ENCODE data around the gene PIGU.

Gene PIGU

GRCh38 chr20:34543463-34544056 is 133.3 kb downstream of the PIGU start:
- Mint-ChIP-seq H3K4me1 (peaks cover 30% of the 10 kb centered on the region), H3K9me3 (no peaks in the 10 kb centered on the region), H3K27me3 (no peaks in the 10 kb centered on the region), H3K27ac (ENCODE audit: low read depth) (no peak overlapping the region), H3K4me3 (no peak overlapping the region), H3K36me3 (ENCODE audit: insufficient read depth) (peaks cover 14% of the 10 kb centered on the region)
- DNase-seq (ENCODE audit: low spot score in 2 of 2) (no peak), ATAC-seq (replicated peaks; ENCODE audit: extremely low read depth, poor library complexity, severe bottlenecking) (no peak)

- H3K4me1 Mint-ChIP-seq: peaks cover 30% of the 10 kb centered on the region
- no peak for ATAC-seq (replicated peaks; ENCODE audit: extremely low read depth, poor library complexity, severe bottlenecking)
- H3K27ac Mint-ChIP-seq (ENCODE audit: low read depth): no peak overlapping the region
- H3K9me3 Mint-ChIP-seq: no peaks in the 10 kb centered on the region
- DNase-seq (ENCODE audit: low spot score in 2 of 2): no peak
- H3K4me3 Mint-ChIP-seq: no peak overlapping the region
- H3K36me3 Mint-ChIP-seq (ENCODE audit: insufficient read depth): peaks cover 14% of the 10 kb centered on the region
- no peaks in the 10 kb centered on the region for H3K27me3 Mint-ChIP-seq
Measured at GRCh38 chr20:34542439-34542838, 134.5 kb downstream of the PIGU start.

- Mint-ChIP-seq H3K9me3 (no peaks in the 10 kb centered on the region), H3K27me3 (no peaks in the 10 kb centered on the region), H3K27ac (ENCODE audit: low read depth) (peak overlapping the region; percentile 97), H3K36me3 (ENCODE audit: insufficient read depth) (peaks cover 15% of the 10 kb centered on the region), H3K4me3 (peak overlapping the region; percentile 54), H3K4me1 (peaks cover 30% of the 10 kb centered on the region)
- DNase-seq (ENCODE audit: low spot score in 2 of 2) (no peak), ATAC-seq (replicated peaks; ENCODE audit: extremely low read depth, poor library complexity, severe bottlenecking) (no peak)
Measured at GRCh38 chr20:34541917-34542316, 135.0 kb downstream of the PIGU start.

- no peaks in the 10 kb centered on the region for H3K27me3 Mint-ChIP-seq
- H3K9me3 Mint-ChIP-seq: no peaks in the 10 kb centered on the region
- DNase-seq (ENCODE audit: low spot score in 2 of 2) (peak in 1 of 2 donors; percentile 19), ATAC-seq (replicated peaks; ENCODE audit: extremely low read depth, poor library complexity, severe bottlenecking) (peak; percentile 80)
- peaks cover 30% of the 10 kb centered on the region for H3K4me1 Mint-ChIP-seq
- peak overlapping the region; percentile 97 for H3K27ac Mint-ChIP-seq (ENCODE audit: low read depth)
- H3K36me3 Mint-ChIP-seq (ENCODE audit: insufficient read depth): peaks cover 20% of the 10 kb centered on the region
- peak overlapping the region; percentile 54 for H3K4me3 Mint-ChIP-seq
Measured at GRCh38 chr20:34541264-34541901, 135.5 kb downstream of the PIGU start.

DNA sequence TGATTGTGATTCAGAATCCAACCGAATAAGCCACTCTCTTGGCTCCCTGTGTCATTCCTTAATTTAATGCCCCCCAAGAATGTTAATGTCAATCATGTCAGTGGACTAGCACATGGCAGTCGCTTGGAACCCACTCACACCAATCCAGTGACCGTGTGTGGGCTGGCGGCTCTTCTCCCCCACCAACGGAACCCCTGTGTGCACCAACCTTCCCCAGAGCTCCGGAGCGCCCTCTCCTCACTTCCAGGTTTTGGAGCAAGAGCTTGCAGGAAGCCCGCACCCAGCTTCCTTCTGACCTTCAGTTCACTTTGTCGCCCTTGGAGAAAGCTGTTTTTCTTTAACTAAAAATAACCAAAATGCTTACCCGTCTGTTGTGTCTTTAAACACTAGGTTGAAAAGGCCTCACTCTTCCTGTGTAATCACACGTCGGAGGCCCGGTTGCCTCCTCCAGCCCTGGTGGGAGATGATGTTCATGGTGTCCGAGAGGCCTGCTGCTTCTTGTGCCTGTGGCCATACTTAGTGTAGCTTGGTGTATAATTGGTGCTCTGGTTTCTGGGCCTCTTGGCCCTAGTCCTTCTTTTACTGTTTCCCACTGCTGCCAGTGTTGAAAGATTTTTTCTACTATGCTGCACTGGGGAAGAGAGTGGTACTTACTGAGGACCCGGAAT is 136.2 kb downstream of the PIGU start:
- Mint-ChIP-seq H3K36me3 (ENCODE audit: insufficient read depth) (peaks cover 23% of the 10 kb centered on the region), H3K27me3 (no peaks in the 10 kb centered on the region), H3K9me3 (no peaks in the 10 kb centered on the region), H3K4me3 (peak overlapping the region; percentile 54), H3K4me1 (peaks cover 30% of the 10 kb centered on the region), H3K27ac (ENCODE audit: low read depth) (peak overlapping the region; percentile 97)
- no peak for DNase-seq (ENCODE audit: low spot score in 2 of 2)
- ATAC-seq (replicated peaks; ENCODE audit: extremely low read depth, poor library complexity, severe bottlenecking): peak; percentile 61

DNA sequence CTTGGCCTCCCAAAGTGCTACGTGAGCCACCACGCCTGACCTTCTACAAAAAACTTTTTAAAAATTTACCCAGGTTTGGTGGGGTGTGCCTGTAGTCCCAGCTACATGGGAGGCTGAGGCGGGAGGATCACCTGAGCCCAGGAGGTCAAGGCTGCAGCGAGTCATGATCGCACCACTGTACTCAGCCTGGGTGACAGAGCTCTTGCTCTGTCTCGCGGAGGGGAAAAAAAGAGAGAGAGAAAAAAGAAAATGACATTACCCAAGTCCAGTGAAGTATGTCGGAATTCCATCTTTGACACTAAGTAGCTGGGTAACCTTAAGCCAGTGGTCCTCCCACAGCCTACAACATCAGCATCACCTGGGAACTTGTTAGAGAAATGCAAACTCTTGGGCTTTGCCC is 137.1 kb downstream of the PIGU start:
- ATAC-seq (replicated peaks; ENCODE audit: extremely low read depth, poor library complexity, severe bottlenecking) (no peak), DNase-seq (ENCODE audit: low spot score in 2 of 2) (no peak)
- Mint-ChIP-seq H3K36me3 (ENCODE audit: insufficient read depth) (peaks cover 29% of the 10 kb centered on the region), H3K9me3 (no peaks in the 10 kb centered on the region), H3K4me3 (no peak overlapping the region), H3K4me1 (peaks cover 29% of the 10 kb centered on the region), H3K27me3 (no peaks in the 10 kb centered on the region), H3K27ac (ENCODE audit: low read depth) (no peak overlapping the region)

DNA sequence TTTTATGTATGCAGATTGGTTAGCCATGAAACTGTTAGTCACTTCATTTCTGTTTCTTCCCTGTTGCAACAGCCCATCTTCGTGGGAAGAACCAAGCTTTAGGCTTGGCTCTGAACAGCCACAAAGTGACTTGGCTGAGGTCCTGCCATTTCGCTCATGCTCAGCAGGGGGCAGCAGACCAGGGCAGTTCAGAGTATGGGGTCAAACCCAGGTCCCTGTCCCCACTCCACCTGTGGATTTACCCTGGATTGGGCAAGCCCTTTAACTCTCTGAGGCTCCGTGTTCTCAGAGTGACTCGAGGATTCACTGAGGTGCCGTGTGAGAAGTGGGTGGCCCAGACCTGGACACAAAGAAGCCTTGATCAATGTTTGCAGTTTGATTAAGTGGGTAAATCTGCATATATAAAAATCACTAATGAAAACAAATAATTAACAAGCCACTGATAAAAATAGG is 138.2 kb downstream of the PIGU start:
- DNase-seq (ENCODE audit: low spot score in 2 of 2): peak in 1 of 2 donors; percentile 35
- no peaks in the 10 kb centered on the region for H3K9me3 Mint-ChIP-seq
- H3K36me3 Mint-ChIP-seq (ENCODE audit: insufficient read depth): peaks cover 34% of the 10 kb centered on the region
- H3K4me3 Mint-ChIP-seq: no peak overlapping the region
- no peak for ATAC-seq (replicated peaks; ENCODE audit: extremely low read depth, poor library complexity, severe bottlenecking)
- H3K27me3 Mint-ChIP-seq: no peaks in the 10 kb centered on the region
- peak overlapping the region; percentile 29 for H3K27ac Mint-ChIP-seq (ENCODE audit: low read depth)
- H3K4me1 Mint-ChIP-seq: peaks cover 31% of the 10 kb centered on the region

- DNase-seq (ENCODE audit: low spot score in 2 of 2) (no peak), ATAC-seq (replicated peaks; ENCODE audit: extremely low read depth, poor library complexity, severe bottlenecking) (no peak)
- no peaks in the 10 kb centered on the region for H3K27me3 Mint-ChIP-seq
- no peaks in the 10 kb centered on the region for H3K9me3 Mint-ChIP-seq
- H3K4me3 Mint-ChIP-seq: no peak overlapping the region
- H3K4me1 Mint-ChIP-seq: peaks cover 31% of the 10 kb centered on the region
- H3K36me3 Mint-ChIP-seq (ENCODE audit: insufficient read depth): peaks cover 34% of the 10 kb centered on the region
- no peak overlapping the region for H3K27ac Mint-ChIP-seq (ENCODE audit: low read depth)
Measured at GRCh38 chr20:34537651-34538050, 139.2 kb downstream of the PIGU start.

DNA sequence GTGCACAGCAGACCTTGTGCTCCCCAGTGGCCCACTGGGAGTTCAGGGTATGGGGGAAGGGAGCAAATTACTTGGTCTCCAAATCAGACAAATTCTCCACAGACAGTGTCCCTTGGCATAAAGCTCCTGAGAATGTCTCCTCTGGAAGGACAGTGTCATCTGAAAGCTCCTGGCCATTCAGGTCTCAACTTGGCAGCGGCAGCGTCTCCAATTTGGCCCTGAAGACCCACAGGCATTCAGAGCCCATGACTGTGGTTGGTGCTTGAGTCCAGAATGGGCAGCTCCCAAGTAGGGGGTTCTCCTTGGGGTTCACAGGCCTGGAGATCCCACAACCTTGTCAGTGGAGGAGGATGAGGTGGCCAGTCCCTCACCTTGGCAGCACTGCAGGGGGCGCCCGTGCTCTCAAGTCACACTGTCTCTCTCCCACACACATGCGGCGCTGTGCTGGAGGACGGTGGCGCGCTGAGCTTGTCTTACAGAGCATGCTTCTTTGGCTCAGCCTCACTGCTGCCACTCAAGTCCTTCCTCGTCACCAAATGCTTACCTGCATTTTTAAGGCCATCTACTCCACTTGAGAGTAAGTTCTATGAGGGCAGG is 140.0 kb downstream of the PIGU start:
- Mint-ChIP-seq H3K36me3 (ENCODE audit: insufficient read depth) (peaks cover 34% of the 10 kb centered on the region), H3K27me3 (no peaks in the 10 kb centered on the region), H3K4me3 (no peak overlapping the region), H3K4me1 (peaks cover 29% of the 10 kb centered on the region), H3K27ac (ENCODE audit: low read depth) (no peak overlapping the region), H3K9me3 (no peaks in the 10 kb centered on the region)
- DNase-seq (ENCODE audit: low spot score in 2 of 2) (no peak), ATAC-seq (replicated peaks; ENCODE audit: extremely low read depth, poor library complexity, severe bottlenecking) (no peak)

GRCh38 chr20:34535857-34536256 is 141.0 kb downstream of the PIGU start:
- H3K36me3 Mint-ChIP-seq (ENCODE audit: insufficient read depth): peaks cover 33% of the 10 kb centered on the region

GRCh38 chr20:34535301-34535840 is 141.5 kb downstream of the PIGU start:
- Mint-ChIP-seq H3K9me3 (no peaks in the 10 kb centered on the region), H3K4me1 (peaks cover 29% of the 10 kb centered on the region), H3K36me3 (ENCODE audit: insufficient read depth) (peaks cover 32% of the 10 kb centered on the region), H3K27me3 (no peaks in the 10 kb centered on the region), H3K4me3 (no peak overlapping the region), H3K27ac (ENCODE audit: low read depth) (no peak overlapping the region)
- ATAC-seq (replicated peaks; ENCODE audit: extremely low read depth, poor library complexity, severe bottlenecking) (no peak), DNase-seq (ENCODE audit: low spot score in 2 of 2) (no peak)

More at GRCh38 chr20:34535857-34536256, 141.0 kb downstream of the PIGU start:
- Mint-ChIP-seq H3K27ac (ENCODE audit: low read depth) (no peak overlapping the region), H3K27me3 (no peaks in the 10 kb centered on the region), H3K9me3 (no peaks in the 10 kb centered on the region), H3K4me3 (no peak overlapping the region), H3K4me1 (peaks cover 29% of the 10 kb centered on the region)
- ATAC-seq (replicated peaks; ENCODE audit: extremely low read depth, poor library complexity, severe bottlenecking): no peak
- no peak for DNase-seq (ENCODE audit: low spot score in 2 of 2)

DNA sequence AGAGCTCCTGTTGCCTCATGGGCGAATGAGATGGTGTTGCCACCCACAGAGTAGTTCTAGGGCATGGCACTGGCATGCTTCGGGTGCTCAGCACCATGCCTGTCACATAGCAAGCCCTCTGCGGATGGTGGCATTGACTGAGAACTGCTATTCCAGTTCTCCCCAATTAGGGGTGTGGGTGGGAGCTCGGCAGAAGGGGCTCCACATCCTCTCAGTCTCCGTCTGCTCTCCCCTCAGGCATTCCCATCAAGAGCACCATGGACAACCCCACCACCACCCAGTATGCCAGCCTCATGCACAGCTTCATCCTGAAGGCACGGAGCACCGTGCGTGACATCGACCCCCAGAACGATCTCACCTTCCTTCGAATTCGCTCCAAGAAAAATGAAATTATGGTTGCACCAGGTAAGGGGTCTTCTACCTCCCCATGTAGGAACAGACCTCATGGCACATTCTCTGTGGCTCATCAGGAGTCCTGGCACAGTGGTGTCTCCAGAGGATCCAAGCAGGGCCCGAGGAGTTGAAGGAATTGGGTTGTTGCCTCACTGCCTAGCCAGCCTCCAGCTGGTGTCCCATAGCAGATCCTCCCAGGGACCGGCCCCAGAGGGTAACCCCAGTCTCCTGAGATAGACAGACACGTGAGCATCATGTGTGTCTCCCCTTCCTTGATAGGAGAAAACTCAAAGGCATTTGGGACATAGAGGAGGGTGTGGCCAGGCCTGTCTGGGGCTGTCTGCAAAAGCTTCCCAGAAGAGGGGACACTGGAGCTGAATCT is 142.3 kb downstream of the PIGU start:
- no peak overlapping the region for H3K4me3 Mint-ChIP-seq
- H3K27ac Mint-ChIP-seq (ENCODE audit: low read depth): no peak overlapping the region
- DNase-seq (ENCODE audit: low spot score in 2 of 2) (no peak), ATAC-seq (replicated peaks; ENCODE audit: extremely low read depth, poor library complexity, severe bottlenecking) (no peak)
- peaks cover 37% of the 10 kb centered on the region for H3K36me3 Mint-ChIP-seq (ENCODE audit: insufficient read depth)
- no peaks in the 10 kb centered on the region for H3K27me3 Mint-ChIP-seq
- H3K9me3 Mint-ChIP-seq: no peaks in the 10 kb centered on the region
- H3K4me1 Mint-ChIP-seq: peaks cover 26% of the 10 kb centered on the region
